ENCODE results near the gene GOLGA7B. TPM values are rescaled to one million over a fixed set of nuclear protein-coding genes. Genes with fewer than 3 reads are reported as not detected.

The GOLGA7B gene
- total RNA-seq, 1 experiment from 2014 or later: 1.1 TPM

DNA sequence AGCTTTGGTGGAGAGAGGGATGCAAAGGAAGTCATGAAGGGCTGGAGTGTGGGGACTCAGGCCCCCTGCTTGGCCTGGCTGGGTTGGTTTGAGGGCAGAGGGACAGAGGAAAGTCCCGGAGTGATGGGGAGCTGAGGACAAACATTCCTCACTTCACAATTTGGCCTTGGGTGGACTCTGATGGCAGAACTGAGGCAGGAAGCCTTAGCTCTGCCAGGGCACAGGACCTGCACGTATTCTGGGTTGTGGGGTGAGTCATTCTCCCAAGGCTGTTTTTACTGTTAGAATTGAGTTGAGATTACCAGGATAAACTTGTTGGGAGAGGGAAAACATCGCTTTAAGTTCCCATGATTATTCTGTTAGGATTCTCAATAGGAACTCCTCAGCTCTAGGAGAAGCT is 2.6 kb downstream of the GOLGA7B start:
- Histone ChIP-seq H3K79me2 (ENCODE audit: low read depth) (0 out of 2 replicates have a peak, but pooled peaks cover 9% of the 10 kb centered on the region), H2AFZ (no peak overlapping the region), H4K20me1 (ENCODE audit: insufficient read depth) (no peaks in the 10 kb centered on the region), H3K9me3 (ENCODE audit: insufficient read depth, low read depth) (no peaks in the 10 kb centered on the region), H3K27me3 (ENCODE audit: insufficient read depth, low read depth) (no peaks in the 10 kb centered on the region), H3K36me3 (ENCODE audit: low read depth) (no peaks in the 10 kb centered on the region), H3K9me2 (ENCODE audit: insufficient read depth) (no peaks in the 10 kb centered on the region), H3K4me3 (no peak overlapping the region), H3K4me2 (peak overlapping the region; percentile 75; the same call in 1 of the 2 replicates), H3K27ac (0 out of 2 replicates have a peak overlapping the region, but pooled peaks have one; percentile 16), H3F3A (ENCODE audit: insufficient read depth, low read depth) (peaks cover 8% of the 10 kb centered on the region; the same call in 1 of the 2 replicates), H3K4me1 (replicated peaks; ENCODE audit: insufficient read depth) (peaks cover 53% of the 10 kb centered on the region)
- CTCF ChIA-PET: no interaction called here
- intact Hi-C loops (cut with micrococcal nuclease; ENCODE audit: unreplicated experiment): no loop called here
- POLR2A ChIA-PET (ENCODE audit: unreplicated experiment): no interaction called here
- BruUV-seq (replicated peaks): no TSS peak
- no peak for TF ChIP-seq EZH2 (IDR thresholded peaks at IDR 0.05; ENCODE audit: low read depth)
- TF ChIP-seq, protein P1, sequence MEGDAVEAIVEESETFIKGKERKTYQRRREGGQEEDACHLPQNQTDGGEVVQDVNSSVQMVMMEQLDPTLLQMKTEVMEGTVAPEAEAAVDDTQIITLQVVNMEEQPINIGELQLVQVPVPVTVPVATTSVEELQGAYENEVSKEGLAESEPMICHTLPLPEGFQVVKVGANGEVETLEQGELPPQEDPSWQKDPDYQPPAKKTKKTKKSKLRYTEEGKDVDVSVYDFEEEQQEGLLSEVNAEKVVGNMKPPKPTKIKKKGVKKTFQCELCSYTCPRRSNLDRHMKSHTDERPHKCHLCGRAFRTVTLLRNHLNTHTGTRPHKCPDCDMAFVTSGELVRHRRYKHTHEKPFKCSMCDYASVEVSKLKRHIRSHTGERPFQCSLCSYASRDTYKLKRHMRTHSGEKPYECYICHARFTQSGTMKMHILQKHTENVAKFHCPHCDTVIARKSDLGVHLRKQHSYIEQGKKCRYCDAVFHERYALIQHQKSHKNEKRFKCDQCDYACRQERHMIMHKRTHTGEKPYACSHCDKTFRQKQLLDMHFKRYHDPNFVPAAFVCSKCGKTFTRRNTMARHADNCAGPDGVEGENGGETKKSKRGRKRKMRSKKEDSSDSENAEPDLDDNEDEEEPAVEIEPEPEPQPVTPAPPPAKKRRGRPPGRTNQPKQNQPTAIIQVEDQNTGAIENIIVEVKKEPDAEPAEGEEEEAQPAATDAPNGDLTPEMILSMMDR (conservative IDR thresholded peaks at IDR 0.05): no peak
- no peak for DNase-seq

DNA sequence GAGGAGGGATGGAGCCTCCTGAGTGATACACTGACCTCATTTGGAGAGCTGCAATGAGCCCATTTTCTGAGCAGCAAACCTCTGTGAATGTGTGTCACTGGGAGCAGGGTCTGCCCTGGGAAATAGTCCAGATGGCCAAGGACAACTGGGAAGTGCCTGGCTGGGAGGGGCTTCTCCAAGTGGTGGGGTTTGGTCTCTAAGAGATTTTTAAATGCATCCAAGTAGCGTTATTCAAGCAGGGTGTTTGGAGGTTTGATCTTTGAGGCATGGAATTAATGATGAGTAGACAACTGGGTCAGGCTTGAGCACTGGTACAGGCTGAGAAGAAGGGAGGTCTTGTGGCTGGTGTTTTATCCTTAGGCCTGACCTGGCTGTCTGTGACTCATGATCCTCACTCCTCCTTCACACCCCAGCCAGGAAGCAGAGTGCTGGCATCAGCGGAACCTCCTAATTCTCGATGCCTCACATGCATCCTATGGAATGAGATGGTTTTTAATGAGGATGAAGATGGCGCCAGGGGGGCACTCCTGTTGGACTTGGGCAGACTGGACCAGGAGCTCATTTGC is 3.3 kb downstream of the GOLGA7B start:
- H4K20me1 ChIP-seq (ENCODE audit: insufficient read depth): no peaks in the 10 kb centered on the region
- no peaks in the 10 kb centered on the region for H3K9me2 ChIP-seq (ENCODE audit: insufficient read depth)
- TF ChIP-seq, protein P1 (conservative IDR thresholded peaks at IDR 0.05): no peak
- TF ChIP-seq EZH2 (IDR thresholded peaks at IDR 0.05; ENCODE audit: low read depth): no peak
- no peaks in the 10 kb centered on the region for H3K36me3 ChIP-seq (ENCODE audit: low read depth)
- no peaks in the 10 kb centered on the region for H3K27me3 ChIP-seq (ENCODE audit: insufficient read depth, low read depth)
- H3K27ac ChIP-seq: no peak overlapping the region
- H3K9me3 ChIP-seq (ENCODE audit: insufficient read depth, low read depth): no peaks in the 10 kb centered on the region
- ChIA-PET CTCF (no interaction called here), POLR2A (ENCODE audit: unreplicated experiment) (no interaction called here)
- no TSS peak for BruUV-seq (replicated peaks)
- H3K4me3 ChIP-seq: no peak overlapping the region
- intact Hi-C loops (cut with micrococcal nuclease; ENCODE audit: unreplicated experiment): no loop called here
- H3K4me2 ChIP-seq: peak overlapping the region; percentile 26; the same call in 1 of the 2 replicates
- H3K4me1 ChIP-seq (replicated peaks; ENCODE audit: insufficient read depth): peaks cover 59% of the 10 kb centered on the region
- H3F3A ChIP-seq (ENCODE audit: insufficient read depth, low read depth): peaks cover 12% of the 10 kb centered on the region; the same call in 1 of the 2 replicates
- H2AFZ ChIP-seq: no peak overlapping the region
- no peak for DNase-seq
- H3K79me2 ChIP-seq (ENCODE audit: low read depth): 0 out of 2 replicates have a peak, but pooled peaks cover 9% of the 10 kb centered on the region

DNA sequence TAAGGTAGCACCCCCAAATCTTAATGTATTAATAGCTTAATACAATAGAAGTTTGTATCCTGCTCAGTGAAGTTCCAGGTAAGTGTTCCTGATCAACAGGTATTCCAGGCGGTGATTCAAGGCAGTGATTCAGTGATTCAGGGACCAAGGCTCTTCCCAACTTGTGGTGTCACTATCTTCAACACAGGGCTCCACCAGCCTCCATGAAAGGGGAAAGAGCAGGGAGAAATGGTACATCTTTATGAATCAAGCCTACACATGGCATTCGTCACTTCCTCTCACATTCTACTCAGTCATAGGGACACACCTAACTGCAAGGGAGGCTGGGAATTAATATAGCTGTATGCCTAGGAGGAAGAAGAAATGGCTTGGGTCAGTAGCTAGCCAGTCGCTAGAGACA is 5.1 kb downstream of the GOLGA7B start:
- ChIA-PET POLR2A (ENCODE audit: unreplicated experiment) (interaction anchor here (0.6 kb wide), 1 partner anchor 152 kb away, joined by 27 read pairs; no protein-coding TSS in a partner anchor), CTCF (no interaction called here)
- peaks cover 18% of the 10 kb centered on the region; the same call in 1 of the 2 replicates for H3F3A ChIP-seq (ENCODE audit: insufficient read depth, low read depth)
- no peak overlapping the region for H2AFZ ChIP-seq
- H3K36me3 ChIP-seq (ENCODE audit: low read depth): no peaks in the 10 kb centered on the region
- no peaks in the 10 kb centered on the region for H4K20me1 ChIP-seq (ENCODE audit: insufficient read depth)
- no peak overlapping the region for H3K4me2 ChIP-seq
- H3K27me3 ChIP-seq (ENCODE audit: insufficient read depth, low read depth): no peaks in the 10 kb centered on the region
- H3K9me3 ChIP-seq (ENCODE audit: insufficient read depth, low read depth): no peaks in the 10 kb centered on the region
- no peak overlapping the region for H3K4me3 ChIP-seq
- peaks cover 19% of the 10 kb centered on the region; the same call in 1 of the 2 replicates for H3K79me2 ChIP-seq (ENCODE audit: low read depth)
- no peaks in the 10 kb centered on the region for H3K9me2 ChIP-seq (ENCODE audit: insufficient read depth)
- peak in 1 of 2 experiments; percentile 46 for DNase-seq
- intact Hi-C loops (cut with micrococcal nuclease; ENCODE audit: unreplicated experiment): no loop called here
- peaks cover 72% of the 10 kb centered on the region for H3K4me1 ChIP-seq (replicated peaks; ENCODE audit: insufficient read depth)
- TF ChIP-seq, protein P1 (conservative IDR thresholded peaks at IDR 0.05): no peak
- TF ChIP-seq EZH2 (IDR thresholded peaks at IDR 0.05; ENCODE audit: low read depth): no peak
- peak overlapping the region; percentile 34 for H3K27ac ChIP-seq
- no TSS peak for BruUV-seq (replicated peaks)
